Prostate gland (tissue), 2 donors: Measurements from ENCODE around the gene PRRC2C.

Source experiments
- POLR2A ChIP-seq: fragments of 450-650 bp; IDR thresholded peaks from one replicate; pipeline ENCODE4 v1.6.1; 2016; ENCODE audit warnings: antibody characterized with exemption, mild to moderate bottlenecking
- TF ChIP-seq, protein P1 (sequence below), 4 experiments: fragments of 200-600 bp in 2 of 4; fragments of 450-650 bp in 2 of 4; sonication (generic) in 2 of 4; IDR thresholded peaks; 1 replicate in 3 of 4; 2 replicates in 1 of 4; pipeline ENCODE4 v1.5.1; 2016 to 2019; ENCODE audit warnings: antibody characterized with exemption in 4 of 4, mild to moderate bottlenecking in 2 of 4, moderate library complexity in 2 of 4

DNA sequence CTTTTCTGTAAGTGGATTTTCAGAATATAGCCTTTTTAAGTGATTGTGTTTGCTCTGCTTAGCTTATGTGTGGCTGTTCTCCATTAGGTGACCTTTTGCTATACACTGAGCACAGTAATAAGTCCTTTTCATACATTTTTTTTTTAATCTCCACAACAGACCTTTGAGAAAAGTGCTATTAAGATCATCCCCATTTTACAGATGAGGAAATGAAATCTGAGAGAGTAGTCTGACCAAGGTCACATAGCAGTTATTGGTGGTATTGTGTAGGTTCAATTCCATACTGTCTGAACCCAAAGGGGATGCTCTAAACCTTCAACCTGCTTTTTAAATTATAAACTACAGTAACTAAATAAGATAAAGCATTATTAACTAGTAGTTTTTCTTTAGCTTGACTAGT, 1.7 kb downstream of the PRRC2C start:
- TF ChIP-seq, protein P1, sequence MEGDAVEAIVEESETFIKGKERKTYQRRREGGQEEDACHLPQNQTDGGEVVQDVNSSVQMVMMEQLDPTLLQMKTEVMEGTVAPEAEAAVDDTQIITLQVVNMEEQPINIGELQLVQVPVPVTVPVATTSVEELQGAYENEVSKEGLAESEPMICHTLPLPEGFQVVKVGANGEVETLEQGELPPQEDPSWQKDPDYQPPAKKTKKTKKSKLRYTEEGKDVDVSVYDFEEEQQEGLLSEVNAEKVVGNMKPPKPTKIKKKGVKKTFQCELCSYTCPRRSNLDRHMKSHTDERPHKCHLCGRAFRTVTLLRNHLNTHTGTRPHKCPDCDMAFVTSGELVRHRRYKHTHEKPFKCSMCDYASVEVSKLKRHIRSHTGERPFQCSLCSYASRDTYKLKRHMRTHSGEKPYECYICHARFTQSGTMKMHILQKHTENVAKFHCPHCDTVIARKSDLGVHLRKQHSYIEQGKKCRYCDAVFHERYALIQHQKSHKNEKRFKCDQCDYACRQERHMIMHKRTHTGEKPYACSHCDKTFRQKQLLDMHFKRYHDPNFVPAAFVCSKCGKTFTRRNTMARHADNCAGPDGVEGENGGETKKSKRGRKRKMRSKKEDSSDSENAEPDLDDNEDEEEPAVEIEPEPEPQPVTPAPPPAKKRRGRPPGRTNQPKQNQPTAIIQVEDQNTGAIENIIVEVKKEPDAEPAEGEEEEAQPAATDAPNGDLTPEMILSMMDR (IDR thresholded peaks at IDR 0.05): no peak
- no peak for TF ChIP-seq POLR2A
